ENCODE results near the gene TRIL. TPM values are rescaled to one million over a fixed set of nuclear protein-coding genes. Genes with fewer than 3 reads are reported as not detected.

Gene TRIL
- total RNA-seq, 2 experiments from 2014 or later = 0.10 TPM; not detected in 1

- H3K27me3 Mint-ChIP-seq = peaks cover 54% of the 10 kb centered on the region
Observed at GRCh38 chr7:28953633-28954032, 4.5 kb downstream of the TRIL start.

GRCh38 chr7:28942168-28942567 is 16.0 kb downstream of the TRIL start:
- H3K4me1 Mint-ChIP-seq = no peaks in the 10 kb centered on the region
- POLR2A ChIA-PET = no interaction called here
- H3K9me3 Mint-ChIP-seq = no peaks in the 10 kb centered on the region
- H3K27ac Mint-ChIP-seq = no peak overlapping the region
- H3K4me3 Mint-ChIP-seq = no peak overlapping the region
- H3K36me3 Mint-ChIP-seq (ENCODE audit: low read depth) = no peaks in the 10 kb centered on the region
- no peak for DNase-seq
- CTCF ChIA-PET = no interaction called here
- H3K27me3 Mint-ChIP-seq = peaks cover 20% of the 10 kb centered on the region

More at GRCh38 chr7:28953633-28954032, 4.5 kb downstream of the TRIL start:
- Mint-ChIP-seq H3K27ac (no peak overlapping the region), H3K4me3 (no peak overlapping the region), H3K4me1 (peaks cover 8% of the 10 kb centered on the region), H3K9me3 (no peaks in the 10 kb centered on the region), H3K36me3 (ENCODE audit: low read depth) (no peaks in the 10 kb centered on the region)
- POLR2A ChIA-PET = no interaction called here
- CTCF ChIA-PET = interaction anchor here (1.0 to 1.7 kb wide), 3 partner anchors 27 to 153 kb away, joined by 3 to 5 read pairs (median 3); no protein-coding TSS in a partner anchor
- DNase-seq = no peak

GRCh38 chr7:28941633-28942032 is 16.5 kb downstream of the TRIL start:
- Mint-ChIP-seq H3K27ac (no peak overlapping the region), H3K4me3 (no peak overlapping the region), H3K4me1 (no peaks in the 10 kb centered on the region), H3K9me3 (no peaks in the 10 kb centered on the region), H3K36me3 (ENCODE audit: low read depth) (no peaks in the 10 kb centered on the region), H3K27me3 (peaks cover 18% of the 10 kb centered on the region)
- CTCF ChIA-PET = no interaction called here
- no peak for DNase-seq
- POLR2A ChIA-PET = no interaction called here

- no peaks in the 10 kb centered on the region for H3K9me3 Mint-ChIP-seq
- H3K27ac Mint-ChIP-seq = no peak overlapping the region
- H3K27me3 Mint-ChIP-seq = peaks cover 16% of the 10 kb centered on the region
- no peaks in the 10 kb centered on the region for H3K36me3 Mint-ChIP-seq (ENCODE audit: low read depth)
- POLR2A ChIA-PET = no interaction called here
- CTCF ChIA-PET = interaction anchor here (1.5 kb wide), 1 partner anchor 166 kb away, joined by 4 read pairs; no protein-coding TSS in a partner anchor
- DNase-seq = no peak
- H3K4me1 Mint-ChIP-seq = no peaks in the 10 kb centered on the region
- no peak overlapping the region for H3K4me3 Mint-ChIP-seq
Observed at GRCh38 chr7:28940741-28941384, 17.3 kb downstream of the TRIL start.

- no peak for DNase-seq
- H3K9me3 Mint-ChIP-seq = no peaks in the 10 kb centered on the region
- peaks cover 18% of the 10 kb centered on the region for H3K27me3 Mint-ChIP-seq
- H3K27ac Mint-ChIP-seq = no peak overlapping the region
- no peak overlapping the region for H3K4me3 Mint-ChIP-seq
- ChIA-PET POLR2A (no interaction called here), CTCF (interaction anchor here (1.5 kb wide), 1 partner anchor 166 kb away, joined by 4 read pairs; no protein-coding TSS in a partner anchor)
- no peaks in the 10 kb centered on the region for H3K4me1 Mint-ChIP-seq
- no peaks in the 10 kb centered on the region for H3K36me3 Mint-ChIP-seq (ENCODE audit: low read depth)
Observed at GRCh38 chr7:28939844-28940544, 18.1 kb downstream of the TRIL start.

- Mint-ChIP-seq H3K27ac (no peak overlapping the region), H3K4me3 (no peak overlapping the region), H3K27me3 (peaks cover 20% of the 10 kb centered on the region), H3K36me3 (ENCODE audit: low read depth) (no peaks in the 10 kb centered on the region), H3K4me1 (no peaks in the 10 kb centered on the region), H3K9me3 (no peaks in the 10 kb centered on the region)
- POLR2A ChIA-PET = no interaction called here
- CTCF ChIA-PET = no interaction called here
- DNase-seq = no peak
Observed at GRCh38 chr7:28939367-28939766, 18.8 kb downstream of the TRIL start.

- DNase-seq = no peak
- H3K36me3 Mint-ChIP-seq (ENCODE audit: low read depth) = no peaks in the 10 kb centered on the region
- no peak overlapping the region for H3K27ac Mint-ChIP-seq
- H3K9me3 Mint-ChIP-seq = no peaks in the 10 kb centered on the region
- ChIA-PET CTCF (interaction anchor here (4.6 kb wide), 1 partner anchor 15 kb away, joined by 21 read pairs; no protein-coding TSS in a partner anchor), POLR2A (no interaction called here)
- H3K27me3 Mint-ChIP-seq = peaks cover 21% of the 10 kb centered on the region
- no peaks in the 10 kb centered on the region for H3K4me1 Mint-ChIP-seq
- H3K4me3 Mint-ChIP-seq = no peak overlapping the region
Observed at GRCh38 chr7:28937619-28938018, 20.5 kb downstream of the TRIL start.

- CTCF ChIA-PET = interaction anchor here (0.8 to 4.6 kb wide), 2 partner anchors 10 to 15 kb away, joined by 5 to 21 read pairs; no protein-coding TSS in a partner anchor
- Mint-ChIP-seq H3K27me3 (peaks cover 21% of the 10 kb centered on the region), H3K27ac (no peak overlapping the region), H3K9me3 (no peaks in the 10 kb centered on the region), H3K4me3 (no peak overlapping the region), H3K36me3 (ENCODE audit: low read depth) (no peaks in the 10 kb centered on the region), H3K4me1 (no peaks in the 10 kb centered on the region)
- DNase-seq = no peak
- POLR2A ChIA-PET = no interaction called here
Observed at GRCh38 chr7:28937103-28937502, 21.0 kb downstream of the TRIL start.

- Mint-ChIP-seq H3K27ac (no peak overlapping the region), H3K36me3 (ENCODE audit: low read depth) (no peaks in the 10 kb centered on the region), H3K4me1 (no peaks in the 10 kb centered on the region), H3K27me3 (peaks cover 23% of the 10 kb centered on the region), H3K9me3 (no peaks in the 10 kb centered on the region), H3K4me3 (no peak overlapping the region)
- ChIA-PET POLR2A (no interaction called here), CTCF (interaction anchor here (4.6 kb wide), 1 partner anchor 12 kb away, joined by 21 read pairs; no protein-coding TSS in a partner anchor)
- no peak for DNase-seq
Observed at GRCh38 chr7:28933846-28934320, 24.2 kb downstream of the TRIL start.

- no peak for DNase-seq
- no peak overlapping the region for H3K4me3 Mint-ChIP-seq
- peaks cover 28% of the 10 kb centered on the region for H3K27me3 Mint-ChIP-seq
- H3K4me1 Mint-ChIP-seq = peaks cover 11% of the 10 kb centered on the region
- H3K36me3 Mint-ChIP-seq (ENCODE audit: low read depth) = no peaks in the 10 kb centered on the region
- POLR2A ChIA-PET = no interaction called here
- CTCF ChIA-PET = interaction anchor here (1.1 to 1.5 kb wide), 2 partner anchors 8 to 10 kb away, joined by 3 read pairs; no protein-coding TSS in a partner anchor
- no peaks in the 10 kb centered on the region for H3K9me3 Mint-ChIP-seq
- H3K27ac Mint-ChIP-seq = no peak overlapping the region
Observed at GRCh38 chr7:28931565-28931964, 26.6 kb downstream of the TRIL start.

- H3K27ac Mint-ChIP-seq = no peak overlapping the region
- H3K27me3 Mint-ChIP-seq = peaks cover 28% of the 10 kb centered on the region
- DNase-seq = peak; percentile 61
- ChIA-PET CTCF (interaction anchor here (0.6 to 9.0 kb wide), 32 partner anchors 8 to 489 kb away, joined by 3 to 88 read pairs (median 4); no protein-coding TSS in a partner anchor), POLR2A (interaction anchor here (0.6 kb wide), 1 partner anchor 179 kb away, joined by 3 read pairs; no protein-coding TSS in a partner anchor)
- H3K4me3 Mint-ChIP-seq = peak overlapping the region; percentile 72
- H3K36me3 Mint-ChIP-seq (ENCODE audit: low read depth) = no peaks in the 10 kb centered on the region
- no peaks in the 10 kb centered on the region for H3K9me3 Mint-ChIP-seq
- peaks cover 15% of the 10 kb centered on the region for H3K4me1 Mint-ChIP-seq
Observed at GRCh38 chr7:28926871-28927597, 31.1 kb downstream of the TRIL start.

GRCh38 chr7:28922624-28923331 is 35.4 kb downstream of the TRIL start:
- no peak overlapping the region for H3K27ac Mint-ChIP-seq
- ChIA-PET POLR2A (no interaction called here), CTCF (interaction anchor here (0.9 to 9.0 kb wide), 19 partner anchors 9 to 486 kb away, joined by 3 to 88 read pairs (median 4); no protein-coding TSS in a partner anchor)
- peaks cover 14% of the 10 kb centered on the region for H3K4me1 Mint-ChIP-seq
- peak; percentile 60 for DNase-seq
- H3K27me3 Mint-ChIP-seq = peaks cover 22% of the 10 kb centered on the region
- no peak overlapping the region for H3K4me3 Mint-ChIP-seq
- H3K36me3 Mint-ChIP-seq (ENCODE audit: low read depth) = no peaks in the 10 kb centered on the region
- H3K9me3 Mint-ChIP-seq = no peaks in the 10 kb centered on the region
